ENCODE results near the gene SETBP1. TPM values are rescaled to one million over a fixed set of nuclear protein-coding genes. Genes with fewer than 3 reads are reported as not detected.

SETBP1 gene
- total RNA-seq, 1 experiment from 2014 or later = 0.23 TPM

- BruUV-seq (replicated peaks) = no TSS peak
Observed at GRCh38 chr18:45056926-45057325, 376.2 kb downstream of the SETBP1 start.

DNA sequence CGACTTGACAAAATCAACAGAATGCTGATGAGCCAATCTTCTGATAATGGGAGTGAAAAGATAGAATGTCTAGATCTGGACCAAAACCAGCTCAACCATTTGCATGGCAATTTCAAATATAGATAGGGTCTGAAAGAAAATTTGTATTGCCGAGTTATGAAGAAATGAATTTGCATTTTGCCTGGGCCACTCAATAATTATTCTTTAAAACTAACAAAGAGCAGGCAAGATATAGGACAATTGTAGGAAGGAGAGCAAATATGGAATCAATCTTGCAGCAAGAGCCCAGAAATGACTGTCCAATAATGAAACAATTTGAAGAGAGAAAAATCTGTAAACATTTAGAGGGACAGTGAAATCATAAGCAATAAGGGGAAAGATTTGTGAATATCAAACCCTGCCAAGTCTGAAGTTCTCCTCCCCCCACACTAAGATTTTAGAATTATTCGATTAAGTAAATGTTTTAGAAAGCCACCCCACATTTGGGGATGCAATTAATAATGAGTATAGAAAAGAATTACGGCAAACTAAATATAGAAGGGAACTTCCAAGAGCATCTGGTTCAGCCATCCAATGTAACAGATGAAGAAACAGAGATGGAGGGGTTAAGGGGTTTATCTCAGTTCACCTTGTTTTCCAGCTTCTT, 377.4 kb downstream of the SETBP1 start:
- TF ChIP-seq SIN3A (IDR thresholded peaks at IDR 0.05; ENCODE audit: borderline replicate concordance, insufficient read depth, low read depth, low read length) (no peak), CTCF (IDR thresholded peaks at IDR 0.05) (no peak), POLR2AphosphoS5 (IDR thresholded peaks at IDR 0.05; ENCODE audit: low read depth, low read length) (no peak), TCF7L2 (IDR thresholded peaks at IDR 0.05; ENCODE audit: low read depth, low read length) (no peak)
- TF ChIP-seq, protein P1, sequence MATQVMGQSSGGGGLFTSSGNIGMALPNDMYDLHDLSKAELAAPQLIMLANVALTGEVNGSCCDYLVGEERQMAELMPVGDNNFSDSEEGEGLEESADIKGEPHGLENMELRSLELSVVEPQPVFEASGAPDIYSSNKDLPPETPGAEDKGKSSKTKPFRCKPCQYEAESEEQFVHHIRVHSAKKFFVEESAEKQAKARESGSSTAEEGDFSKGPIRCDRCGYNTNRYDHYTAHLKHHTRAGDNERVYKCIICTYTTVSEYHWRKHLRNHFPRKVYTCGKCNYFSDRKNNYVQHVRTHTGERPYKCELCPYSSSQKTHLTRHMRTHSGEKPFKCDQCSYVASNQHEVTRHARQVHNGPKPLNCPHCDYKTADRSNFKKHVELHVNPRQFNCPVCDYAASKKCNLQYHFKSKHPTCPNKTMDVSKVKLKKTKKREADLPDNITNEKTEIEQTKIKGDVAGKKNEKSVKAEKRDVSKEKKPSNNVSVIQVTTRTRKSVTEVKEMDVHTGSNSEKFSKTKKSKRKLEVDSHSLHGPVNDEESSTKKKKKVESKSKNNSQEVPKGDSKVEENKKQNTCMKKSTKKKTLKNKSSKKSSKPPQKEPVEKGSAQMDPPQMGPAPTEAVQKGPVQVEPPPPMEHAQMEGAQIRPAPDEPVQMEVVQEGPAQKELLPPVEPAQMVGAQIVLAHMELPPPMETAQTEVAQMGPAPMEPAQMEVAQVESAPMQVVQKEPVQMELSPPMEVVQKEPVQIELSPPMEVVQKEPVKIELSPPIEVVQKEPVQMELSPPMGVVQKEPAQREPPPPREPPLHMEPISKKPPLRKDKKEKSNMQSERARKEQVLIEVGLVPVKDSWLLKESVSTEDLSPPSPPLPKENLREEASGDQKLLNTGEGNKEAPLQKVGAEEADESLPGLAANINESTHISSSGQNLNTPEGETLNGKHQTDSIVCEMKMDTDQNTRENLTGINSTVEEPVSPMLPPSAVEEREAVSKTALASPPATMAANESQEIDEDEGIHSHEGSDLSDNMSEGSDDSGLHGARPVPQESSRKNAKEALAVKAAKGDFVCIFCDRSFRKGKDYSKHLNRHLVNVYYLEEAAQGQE (IDR thresholded peaks at IDR 0.05; ENCODE audit: insufficient read depth in 1 of 2, low read depth in 2 of 2, low read length in 1 of 2) = no peak
- CTCF ChIA-PET = no interaction called here
- Histone ChIP-seq H3K36me3 (ENCODE audit: control insufficient read depth, insufficient read depth, low read length) (no peaks in the 10 kb centered on the region), H3K4me1 (ENCODE audit: control insufficient read depth, insufficient read depth, low read length) (no peaks in the 10 kb centered on the region), H3K27me3 (ENCODE audit: control insufficient read depth, insufficient read depth, low read length) (no peaks in the 10 kb centered on the region), H3K27ac (ENCODE audit: low read length) (no peak overlapping the region), H3K9me3 (ENCODE audit: control insufficient read depth, insufficient read depth, low read depth, low read length) (no peaks in the 10 kb centered on the region), H3K4me3 (ENCODE audit: low read depth in 2 of 2, low read length in 2 of 2) (no peak overlapping the region)
- POLR2A ChIA-PET = no interaction called here
- ATAC-seq = no peak
- in situ Hi-C loops (cut with HindIII; ENCODE audit: low pct_unique_long_range_greater_than_20kb, low sequenced_read_pairs) = no loop called here
- DNase-seq (ENCODE audit: low read depth, low spot score) = no peak
- intact Hi-C loops (cut with micrococcal nuclease; ENCODE audit: unreplicated experiment) = no loop called here
- no TSS peak for BruUV-seq (replicated peaks)

More at GRCh38 chr18:45056926-45057325, 376.2 kb downstream of the SETBP1 start:
- in situ Hi-C loops (cut with HindIII; ENCODE audit: low pct_unique_long_range_greater_than_20kb, low sequenced_read_pairs) = no loop called here
- H3K36me3 ChIP-seq (ENCODE audit: control insufficient read depth, insufficient read depth, low read length) = no peaks in the 10 kb centered on the region
- H3K4me3 ChIP-seq (ENCODE audit: low read depth in 2 of 2, low read length in 2 of 2) = no peak overlapping the region
- H3K4me1 ChIP-seq (ENCODE audit: control insufficient read depth, insufficient read depth, low read length) = no peaks in the 10 kb centered on the region
- no peak for TF ChIP-seq POLR2AphosphoS5 (IDR thresholded peaks at IDR 0.05; ENCODE audit: low read depth, low read length)
- no peak for TF ChIP-seq SIN3A (IDR thresholded peaks at IDR 0.05; ENCODE audit: borderline replicate concordance, insufficient read depth, low read depth, low read length)
- TF ChIP-seq, protein P1 (IDR thresholded peaks at IDR 0.05; ENCODE audit: insufficient read depth in 1 of 2, low read depth in 2 of 2, low read length in 1 of 2) = no peak
- TF ChIP-seq CTCF (IDR thresholded peaks at IDR 0.05) = no peak
- no peak for TF ChIP-seq TCF7L2 (IDR thresholded peaks at IDR 0.05; ENCODE audit: low read depth, low read length)
- no peaks in the 10 kb centered on the region for H3K9me3 ChIP-seq (ENCODE audit: control insufficient read depth, insufficient read depth, low read depth, low read length)
- no peak overlapping the region for H3K27ac ChIP-seq (ENCODE audit: low read length)
- CTCF ChIA-PET = no interaction called here
- H3K27me3 ChIP-seq (ENCODE audit: control insufficient read depth, insufficient read depth, low read length) = no peaks in the 10 kb centered on the region
- intact Hi-C loops (cut with micrococcal nuclease; ENCODE audit: unreplicated experiment) = no loop called here
- ATAC-seq = no peak
- DNase-seq (ENCODE audit: low read depth, low spot score) = no peak
- POLR2A ChIA-PET = no interaction called here
